ENCODE data around the gene NLRC4. TPM values are rescaled to one million over a fixed set of nuclear protein-coding genes. Genes with fewer than 3 reads are reported as not detected.

Gene NLRC4
- total RNA-seq, 2 donors from 2014 or later: 0.23 to 1.1 TPM

- WGBS: 94% methylated on average over 3 of the region's 3 CpGs
- DNase-seq (ENCODE audit: low spot score): no peak
- intact Hi-C loops (cut with DNase I): no loop called here
- H3K27me3 ChIP-seq (replicated peaks; ENCODE audit: insufficient read depth): no peaks in the 10 kb centered on the region
- H3K27ac ChIP-seq: no peak overlapping the region
- TF ChIP-seq POLR2A (IDR thresholded peaks at IDR 0.05): no peak
- no peak for TF ChIP-seq POLR2AphosphoS5 (IDR thresholded peaks at IDR 0.05)
- H3K9me3 ChIP-seq: no peaks in the 10 kb centered on the region
- no peak overlapping the region for H3K4me3 ChIP-seq
- H3K36me3 ChIP-seq: no peaks in the 10 kb centered on the region
- no peaks in the 10 kb centered on the region for H3K4me1 ChIP-seq (replicated peaks)
Observed at GRCh38 chr2:32262105-32262504, 2.6 kb downstream of the NLRC4 start.

- no peak for TF ChIP-seq POLR2A (IDR thresholded peaks at IDR 0.05)
- no peak for TF ChIP-seq CTCF (IDR thresholded peaks at IDR 0.05)
- TF ChIP-seq POLR2AphosphoS5 (IDR thresholded peaks at IDR 0.05): no peak
- H3K36me3 ChIP-seq: no peaks in the 10 kb centered on the region
- no peak overlapping the region for H3K27ac ChIP-seq
- no peak overlapping the region for H3K4me3 ChIP-seq
- 77% methylated on average over 2 of the region's 2 CpGs for WGBS
- no peaks in the 10 kb centered on the region for H3K4me1 ChIP-seq (replicated peaks)
- no peaks in the 10 kb centered on the region for H3K27me3 ChIP-seq (replicated peaks; ENCODE audit: insufficient read depth)
- DNase-seq (ENCODE audit: low spot score): no peak
- intact Hi-C loops (cut with DNase I): no loop called here
- no peaks in the 10 kb centered on the region for H3K9me3 ChIP-seq
Observed at GRCh38 chr2:32260376-32260775, 4.3 kb downstream of the NLRC4 start.

- Histone ChIP-seq H3K4me3 (no peak overlapping the region), H3K27ac (no peak overlapping the region), H3K36me3 (no peaks in the 10 kb centered on the region), H3K27me3 (replicated peaks; ENCODE audit: insufficient read depth) (no peaks in the 10 kb centered on the region), H3K9me3 (no peaks in the 10 kb centered on the region), H3K4me1 (replicated peaks) (no peaks in the 10 kb centered on the region)
- intact Hi-C loops (cut with DNase I): no loop called here
- WGBS: 89% methylated on average over 13 of the region's 13 CpGs
- DNase-seq (ENCODE audit: low spot score): no peak
- TF ChIP-seq POLR2A (IDR thresholded peaks at IDR 0.05) (no peak), CTCF (IDR thresholded peaks at IDR 0.05) (no peak), POLR2AphosphoS5 (IDR thresholded peaks at IDR 0.05) (no peak)
Observed at GRCh38 chr2:32258242-32258641, 6.4 kb downstream of the NLRC4 start.

- H3K27me3 ChIP-seq (replicated peaks; ENCODE audit: insufficient read depth): no peaks in the 10 kb centered on the region
- WGBS: 81% methylated on average over 10 of the region's 10 CpGs
- TF ChIP-seq POLR2A (IDR thresholded peaks at IDR 0.05): no peak
- TF ChIP-seq POLR2AphosphoS5 (IDR thresholded peaks at IDR 0.05): no peak
- TF ChIP-seq CTCF (IDR thresholded peaks at IDR 0.05): no peak
- H3K9me3 ChIP-seq: no peaks in the 10 kb centered on the region
- no peaks in the 10 kb centered on the region for H3K36me3 ChIP-seq
- no peak overlapping the region for H3K27ac ChIP-seq
- DNase-seq (ENCODE audit: low spot score): no peak
- H3K4me3 ChIP-seq: no peak overlapping the region
- intact Hi-C loops (cut with DNase I): no loop called here
- peaks cover 4% of the 10 kb centered on the region for H3K4me1 ChIP-seq (replicated peaks)
Observed at GRCh38 chr2:32250290-32250689, 14.4 kb downstream of the NLRC4 start.

- WGBS: 47% methylated on average over 2 of the region's 2 CpGs
- Histone ChIP-seq H3K4me3 (no peak overlapping the region), H3K27ac (no peak overlapping the region), H3K36me3 (no peaks in the 10 kb centered on the region), H3K9me3 (no peaks in the 10 kb centered on the region), H3K4me1 (replicated peaks) (peaks cover 4% of the 10 kb centered on the region), H3K27me3 (replicated peaks; ENCODE audit: insufficient read depth) (no peaks in the 10 kb centered on the region)
- TF ChIP-seq POLR2A (IDR thresholded peaks at IDR 0.05): no peak
- no peak for TF ChIP-seq CTCF (IDR thresholded peaks at IDR 0.05)
- no peak for TF ChIP-seq POLR2AphosphoS5 (IDR thresholded peaks at IDR 0.05)
- DNase-seq (ENCODE audit: low spot score): no peak
- intact Hi-C loops (cut with DNase I): no loop called here
Observed at GRCh38 chr2:32249731-32250236, 14.9 kb downstream of the NLRC4 start.

All from prostate gland (tissue), 2 donors.